GM19452 (cell line): ENCODE measurements around the gene USP17L18.
"Not testable (repeated sequence)": the region's sequence is repeated elsewhere in the genome, so short reads cannot be mapped to it uniquely, and the experiment has no call there.

Experiments used
- ATAC-seq: cut with Tn5 transposase; IDR thresholded peaks from one replicate; pipeline ENCODE4 v1.9.1; 2021; ENCODE audit not compliant: unreplicated experiment

USP17L18 gene

GRCh38 chr4:9247953-9248680, at the start of gene USP17L18:
USP17L18 (plus strand) TSS chr4:9248630; CDS start chr4:9248630, 0 bp downstream.
- ATAC-seq, result not testable (repeated sequence)

- ATAC-seq, result not testable (repeated sequence)
These were observed 38.1 kb upstream of the USP17L18 start, which contains the start of gene USP17L10 for GRCh38 chr4:9210357-9210756. USP17L10 (plus strand) TSS chr4:9210657; CDS start chr4:9210657, 0 bp downstream.

- not testable (repeated sequence) for ATAC-seq
These were observed 33.7 kb upstream of the USP17L18 start for GRCh38 chr4:9214701-9215100.

GRCh38 chr4:9215105-9215504, 33.3 kb upstream of the USP17L18 start, which contains the start of gene USP17L11:
USP17L11 (plus strand) TSS chr4:9215405; CDS start chr4:9215405, 0 bp downstream.
- ATAC-seq, result not testable (repeated sequence)

GRCh38 chr4:9219852-9220251, 28.6 kb upstream of the USP17L18 start, which contains the start of gene USP17L12:
USP17L12 (plus strand) TSS chr4:9220152; CDS start chr4:9220152, 0 bp downstream.
- ATAC-seq, result not testable (repeated sequence)

- ATAC-seq, result not testable (repeated sequence)
These were observed 23.8 kb upstream of the USP17L18 start, which contains the start of gene USP17L13 for GRCh38 chr4:9224596-9224995. USP17L13 (plus strand) TSS chr4:9224896; CDS start chr4:9224896, 0 bp downstream.

- not testable (repeated sequence) for ATAC-seq
These were observed 18.2 kb upstream of the USP17L18 start for GRCh38 chr4:9230249-9230648.

GRCh38 chr4:9234085-9234484, 14.3 kb upstream of the USP17L18 start, which contains the start of gene USP17L15:
USP17L15 (plus strand) TSS chr4:9234385; CDS start chr4:9234385, 0 bp downstream.
- ATAC-seq, result not testable (repeated sequence)

GRCh38 chr4:9238461-9238860, 10.0 kb upstream of the USP17L18 start:
- not testable (repeated sequence) for ATAC-seq

GRCh38 chr4:9243579-9243978, 4.9 kb upstream of the USP17L18 start, which contains the start of gene USP17L17:
USP17L17 (plus strand) TSS chr4:9243879; CDS start chr4:9243879, 0 bp downstream.
- not testable (repeated sequence) for ATAC-seq

- not testable (repeated sequence) for ATAC-seq
These were observed 4.6 kb downstream of the USP17L18 start, which contains the start of gene USP17L19 for GRCh38 chr4:9253078-9253477. USP17L19 (plus strand) TSS chr4:9253378; CDS start chr4:9253378, 0 bp downstream.

GRCh38 chr4:9257824-9258223, 9.4 kb downstream of the USP17L18 start, which contains the start of gene USP17L20:
USP17L20 (plus strand) TSS chr4:9258124; CDS start chr4:9258124, 0 bp downstream.
- ATAC-seq, result not testable (repeated sequence)

GRCh38 chr4:9262572-9262971, 14.1 kb downstream of the USP17L18 start, which contains the start of gene USP17L21:
USP17L21 (plus strand) TSS chr4:9262872; CDS start chr4:9262872, 0 bp downstream.
- not testable (repeated sequence) for ATAC-seq

GRCh38 chr4:9267319-9267718, 18.9 kb downstream of the USP17L18 start, which contains the start of gene USP17L22:
USP17L22 (plus strand) TSS chr4:9267619; CDS start chr4:9267619, 0 bp downstream.
- ATAC-seq, result not testable (repeated sequence)

- ATAC-seq, result not testable (repeated sequence)
These were observed 23.3 kb downstream of the USP17L18 start for GRCh38 chr4:9271719-9272118.
